HFF-Myc (cell line): ENCODE results near the gene FMNL2.

Source experiments
- DNase-seq: peaks from one replicate; pipeline ENCODE4 v3.0.0-alpha.2; 2011; ENCODE audit warnings: low read depth; ENCODE audit errors: extremely low read depth
- H3K4me3 ChIP-seq: replicated peaks from 2 replicates; pipeline ENCODE4 v1.5.1; 2011; ENCODE audit warnings: low read depth, mild to moderate bottlenecking, control low read depth, low read length
- TF ChIP-seq, protein P1 (sequence below): IDR thresholded peaks from 2 replicates; pipeline ENCODE4 v1.5.1; 2012; ENCODE audit warnings: mild to moderate bottlenecking, low read depth, low read length, control low read depth; ENCODE audit errors: missing control alignments

FMNL2 gene

DNA sequence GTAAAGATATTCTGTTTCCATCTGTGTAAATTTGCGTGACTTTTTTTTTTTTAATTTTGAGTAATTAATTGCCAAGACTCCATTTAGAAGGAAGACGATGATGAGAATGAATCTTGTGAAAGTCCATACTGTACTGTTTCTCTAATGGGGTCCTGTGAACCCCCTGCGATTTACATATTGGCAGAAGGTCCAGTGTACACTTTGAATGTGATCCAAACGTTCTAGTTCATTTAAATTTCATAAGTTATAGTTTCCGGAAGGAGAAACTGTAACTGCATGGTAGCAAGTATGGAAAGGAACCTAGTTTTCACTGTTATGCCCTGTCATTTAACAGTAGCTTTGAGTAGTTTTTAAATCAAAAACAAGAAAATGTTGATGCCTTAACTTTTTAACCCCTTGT lies 166.7 kb downstream of the FMNL2 start:
- H3K4me3 ChIP-seq = no peak overlapping the region
- TF ChIP-seq, protein P1, sequence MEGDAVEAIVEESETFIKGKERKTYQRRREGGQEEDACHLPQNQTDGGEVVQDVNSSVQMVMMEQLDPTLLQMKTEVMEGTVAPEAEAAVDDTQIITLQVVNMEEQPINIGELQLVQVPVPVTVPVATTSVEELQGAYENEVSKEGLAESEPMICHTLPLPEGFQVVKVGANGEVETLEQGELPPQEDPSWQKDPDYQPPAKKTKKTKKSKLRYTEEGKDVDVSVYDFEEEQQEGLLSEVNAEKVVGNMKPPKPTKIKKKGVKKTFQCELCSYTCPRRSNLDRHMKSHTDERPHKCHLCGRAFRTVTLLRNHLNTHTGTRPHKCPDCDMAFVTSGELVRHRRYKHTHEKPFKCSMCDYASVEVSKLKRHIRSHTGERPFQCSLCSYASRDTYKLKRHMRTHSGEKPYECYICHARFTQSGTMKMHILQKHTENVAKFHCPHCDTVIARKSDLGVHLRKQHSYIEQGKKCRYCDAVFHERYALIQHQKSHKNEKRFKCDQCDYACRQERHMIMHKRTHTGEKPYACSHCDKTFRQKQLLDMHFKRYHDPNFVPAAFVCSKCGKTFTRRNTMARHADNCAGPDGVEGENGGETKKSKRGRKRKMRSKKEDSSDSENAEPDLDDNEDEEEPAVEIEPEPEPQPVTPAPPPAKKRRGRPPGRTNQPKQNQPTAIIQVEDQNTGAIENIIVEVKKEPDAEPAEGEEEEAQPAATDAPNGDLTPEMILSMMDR = no peak
- DNase-seq = no peak

DNA sequence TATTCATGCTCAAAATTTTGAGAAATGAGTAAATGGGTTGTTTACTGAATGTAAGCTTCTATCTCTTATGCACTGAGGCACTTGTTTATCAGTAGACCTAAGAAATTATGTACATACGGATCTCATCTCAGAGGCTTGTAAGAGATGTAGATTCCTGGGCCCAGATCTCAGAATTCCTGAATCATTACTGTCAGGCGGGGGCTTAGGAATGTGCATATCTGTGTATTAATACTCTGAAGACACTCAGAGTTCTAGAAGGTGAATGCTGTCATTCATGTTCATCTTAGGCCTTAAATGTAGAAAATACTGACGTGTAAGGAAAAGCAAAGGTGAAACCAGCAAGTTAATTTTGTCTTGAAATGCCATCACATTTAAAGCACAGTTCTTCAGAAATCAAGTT lies 169.6 kb downstream of the FMNL2 start:
- TF ChIP-seq, protein P1 = no peak
- no peak for DNase-seq
- no peak overlapping the region for H3K4me3 ChIP-seq

DNA sequence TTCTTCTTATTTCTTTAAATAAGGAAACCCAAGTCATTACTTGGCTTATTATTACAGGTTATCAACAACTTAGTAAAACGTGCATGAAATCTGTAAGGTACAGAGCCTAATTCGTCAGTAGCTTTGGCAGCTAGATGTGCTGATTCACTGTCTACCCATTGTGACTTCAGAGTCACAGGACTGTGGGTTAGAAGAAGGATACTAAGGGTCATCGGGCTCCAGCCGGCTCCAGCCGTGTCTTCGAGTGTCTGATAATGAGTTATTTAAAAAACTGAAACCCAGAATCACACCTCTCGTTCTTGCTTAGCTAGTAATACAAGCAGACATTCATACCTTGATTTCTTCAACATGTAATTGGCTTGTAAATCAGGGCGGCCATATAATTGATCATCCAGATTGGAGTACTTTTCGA lies 170.5 kb downstream of the FMNL2 start:
- no peak overlapping the region for H3K4me3 ChIP-seq
- TF ChIP-seq, protein P1 = no peak
- DNase-seq = no peak

DNA sequence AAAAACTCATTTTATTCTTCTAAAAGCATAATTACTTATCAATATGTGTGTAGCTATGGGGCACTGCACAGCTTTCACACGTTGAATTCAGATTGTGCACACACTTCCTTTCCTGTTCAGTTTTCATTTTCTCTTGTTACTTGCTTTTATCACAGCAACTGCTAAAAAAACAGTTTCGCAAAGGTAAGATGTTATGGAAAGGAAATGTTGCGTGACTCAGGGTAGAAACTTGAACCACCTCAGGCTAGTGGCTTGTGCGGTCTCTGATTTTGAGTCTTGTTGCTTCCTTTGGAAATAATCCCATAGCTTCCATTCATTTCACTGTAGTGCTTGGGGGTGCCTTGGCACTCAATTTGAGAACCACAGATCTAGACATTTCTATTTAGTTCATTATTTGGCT lies 171.9 kb downstream of the FMNL2 start:
- DNase-seq = no peak
- no peak overlapping the region for H3K4me3 ChIP-seq
- TF ChIP-seq, protein P1 = no peak

DNA sequence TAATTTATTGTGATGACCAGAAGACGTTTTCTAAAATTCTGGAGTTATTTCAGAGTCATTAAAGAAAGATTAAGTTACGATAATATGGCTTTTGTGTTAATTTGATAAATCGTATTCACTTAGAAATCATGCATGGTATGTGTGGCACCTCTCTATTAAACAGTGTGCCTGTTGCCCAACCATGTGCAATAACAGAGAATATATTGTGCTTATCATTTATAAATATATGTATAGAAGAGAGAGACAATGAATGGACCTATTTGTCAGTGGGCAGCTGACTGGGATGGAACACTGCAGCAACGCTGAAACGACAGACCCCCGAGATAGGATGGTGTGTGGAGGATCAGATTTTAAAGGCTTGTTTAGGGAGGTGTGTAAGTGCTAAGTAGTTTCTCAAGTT lies 172.9 kb downstream of the FMNL2 start:
- no peak overlapping the region for H3K4me3 ChIP-seq
- DNase-seq = no peak

DNA sequence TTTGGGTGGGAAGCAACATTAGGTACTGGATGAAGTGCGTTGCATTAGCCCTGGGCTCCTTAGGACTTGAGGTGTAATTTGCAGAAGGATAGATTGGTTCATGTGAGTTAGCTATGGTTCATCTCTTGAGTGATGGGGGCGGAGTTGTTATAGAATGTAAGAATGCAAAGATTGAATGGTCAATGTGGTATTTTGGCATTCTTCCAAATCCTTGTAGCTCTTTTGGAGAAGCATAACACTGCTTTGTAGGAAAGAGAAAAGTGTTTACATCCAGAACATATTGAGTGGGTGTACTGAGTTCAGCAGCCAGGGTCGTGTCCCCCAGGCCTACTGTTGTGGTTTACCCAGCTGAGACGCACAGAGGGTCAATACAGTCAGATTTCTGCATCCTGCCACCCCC lies 173.5 kb downstream of the FMNL2 start:
- no peak overlapping the region for H3K4me3 ChIP-seq
- peak; percentile 14 for DNase-seq
- TF ChIP-seq, protein P1 = no peak

More for the DNA sequence above, 172.9 kb downstream of the FMNL2 start:
- TF ChIP-seq, protein P1 = no peak

DNA sequence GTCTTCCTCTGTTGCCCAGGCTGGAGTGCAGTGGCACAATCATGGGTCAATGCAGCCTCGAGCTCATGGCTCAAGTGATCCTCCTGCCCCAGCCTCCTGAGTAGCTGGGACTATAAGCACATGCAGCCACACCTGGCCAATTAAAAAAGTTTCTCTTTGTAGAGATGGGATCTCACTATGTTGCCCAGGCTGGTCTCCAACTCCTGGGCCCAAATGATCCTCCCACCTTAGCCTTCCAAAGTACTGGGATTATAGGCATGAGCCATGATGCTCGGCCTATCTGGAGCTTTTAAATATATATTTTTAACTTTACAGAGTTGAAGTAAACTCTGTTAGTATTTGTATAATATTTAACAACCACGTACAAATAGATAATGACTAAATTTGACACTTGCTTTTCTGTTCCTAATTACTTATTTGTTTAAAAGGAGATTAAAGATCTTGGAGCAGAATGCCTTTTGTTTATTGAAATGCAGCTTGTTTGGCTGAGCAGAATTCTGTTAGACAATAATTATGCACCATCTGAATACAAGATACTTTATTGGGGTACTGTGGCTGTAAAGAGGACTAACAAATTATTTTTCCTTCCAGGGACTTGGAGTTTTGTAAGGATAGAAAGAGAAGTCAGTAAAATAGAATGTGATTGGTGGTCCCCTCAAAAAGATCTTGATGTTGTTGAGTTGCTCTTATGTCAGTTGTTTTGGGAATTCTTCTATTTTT lies 175.0 kb downstream of the FMNL2 start:
- H3K4me3 ChIP-seq = no peak overlapping the region
- TF ChIP-seq, protein P1 = no peak
- DNase-seq = no peak
